Mucosa of rectum (tissue), 2 donors: ENCODE measurements around the gene SGCD.

Source experiments
- H3K27ac ChIP-seq, 2 donors: one replicate each; pipeline ENCODE4 v1.7.0; 2013; ENCODE audit warnings: inconsistent platforms in 2 of 2, low read depth in 2 of 2, low read length in 2 of 2
- H3K27me3 ChIP-seq, 2 donors: one replicate each; pipeline ENCODE4 v1.7.0; 2013; ENCODE audit warnings: low read length in 2 of 2; ENCODE audit not compliant: control insufficient read depth in 2 of 2, insufficient read depth in 2 of 2
- H3K36me3 ChIP-seq, 2 donors: one replicate each; pipeline ENCODE4 v1.7.0; 2013; ENCODE audit warnings: low read length in 2 of 2; ENCODE audit not compliant: control insufficient read depth in 2 of 2, insufficient read depth in 2 of 2
- H3K4me1 ChIP-seq, 2 donors: one replicate each; pipeline ENCODE4 v1.7.0; 2013; ENCODE audit warnings: low read length in 2 of 2, mild to moderate bottlenecking in 1 of 2; ENCODE audit not compliant: control insufficient read depth in 2 of 2, insufficient read depth in 2 of 2
- H3K4me3 ChIP-seq, 2 donors: one replicate each; pipeline ENCODE4 v1.7.0; 2013; ENCODE audit warnings: low read length in 2 of 2
- H3K9ac ChIP-seq, 2 donors: one replicate each; pipeline ENCODE4 v1.7.0; 2013; ENCODE audit warnings: low read length in 2 of 2, low read depth in 1 of 2, mild to moderate bottlenecking in 1 of 2
- H3K9me3 ChIP-seq, 2 donors: one replicate each; pipeline ENCODE4 v1.7.0; 2013; ENCODE audit warnings: low read length in 2 of 2; ENCODE audit not compliant: control insufficient read depth in 2 of 2
- donor health status: healthy.
- donor health status: Normal muscosa, but diverticular disease.

SGCD gene

DNA sequence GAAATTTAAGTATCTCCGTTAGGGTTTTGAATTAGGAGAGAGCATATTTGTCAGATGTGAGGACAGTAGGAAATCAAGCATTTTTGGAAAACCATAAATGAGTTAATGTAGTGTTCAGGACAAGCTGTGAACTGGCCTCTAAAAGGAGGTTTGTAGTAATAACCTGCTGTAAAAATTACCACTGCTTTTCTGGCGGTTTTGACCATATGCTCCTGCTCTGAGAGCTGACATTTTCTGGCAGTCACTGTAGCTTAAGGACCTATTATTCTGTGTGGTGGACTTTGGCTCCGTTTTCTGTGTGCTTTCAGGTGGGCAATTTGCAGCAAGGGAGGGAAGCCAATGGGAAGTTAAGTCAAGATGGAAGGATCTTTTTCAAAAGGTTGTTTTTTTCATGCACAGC is 111.1 kb downstream of the SGCD start:
- H3K27ac ChIP-seq, result no peak overlapping the region
- no peaks in the 10 kb centered on the region for H3K27me3 ChIP-seq
- no peak overlapping the region for H3K4me3 ChIP-seq
- H3K9me3 ChIP-seq, result no peaks in the 10 kb centered on the region
- H3K9ac ChIP-seq, result no peak overlapping the region
- no peaks in the 10 kb centered on the region for H3K4me1 ChIP-seq
- no peaks in the 10 kb centered on the region for H3K36me3 ChIP-seq

DNA sequence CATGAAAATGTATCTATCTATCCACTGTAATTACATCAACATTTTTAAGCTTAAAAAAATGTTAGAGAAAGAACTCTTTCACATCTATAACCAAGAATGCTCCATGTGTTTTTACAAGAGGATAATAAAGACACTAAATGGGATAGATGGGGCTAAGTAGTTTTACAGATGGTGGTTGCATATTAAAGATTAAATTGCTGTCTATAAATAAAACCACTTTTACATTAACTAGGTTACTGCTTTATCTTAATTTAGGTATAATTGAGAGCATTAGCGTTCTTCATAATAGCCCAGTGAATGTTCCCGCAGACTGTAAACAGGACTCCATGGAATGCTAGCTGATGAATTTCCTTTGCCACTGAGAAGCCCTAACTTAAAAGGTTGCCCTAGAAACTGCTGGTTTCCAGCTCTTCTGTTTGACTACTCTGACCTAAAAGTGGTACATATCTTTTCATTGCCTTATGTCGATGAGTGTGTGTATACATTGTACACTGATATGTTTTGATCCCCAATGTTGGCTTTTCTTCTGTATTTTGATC is 117.9 kb downstream of the SGCD start:
- no peaks in the 10 kb centered on the region for H3K36me3 ChIP-seq
- no peaks in the 10 kb centered on the region for H3K4me1 ChIP-seq
- no peak overlapping the region for H3K4me3 ChIP-seq
- H3K9ac ChIP-seq, result no peak overlapping the region
- H3K27ac ChIP-seq, result no peak overlapping the region
- no peaks in the 10 kb centered on the region for H3K9me3 ChIP-seq
- no peaks in the 10 kb centered on the region for H3K27me3 ChIP-seq

DNA sequence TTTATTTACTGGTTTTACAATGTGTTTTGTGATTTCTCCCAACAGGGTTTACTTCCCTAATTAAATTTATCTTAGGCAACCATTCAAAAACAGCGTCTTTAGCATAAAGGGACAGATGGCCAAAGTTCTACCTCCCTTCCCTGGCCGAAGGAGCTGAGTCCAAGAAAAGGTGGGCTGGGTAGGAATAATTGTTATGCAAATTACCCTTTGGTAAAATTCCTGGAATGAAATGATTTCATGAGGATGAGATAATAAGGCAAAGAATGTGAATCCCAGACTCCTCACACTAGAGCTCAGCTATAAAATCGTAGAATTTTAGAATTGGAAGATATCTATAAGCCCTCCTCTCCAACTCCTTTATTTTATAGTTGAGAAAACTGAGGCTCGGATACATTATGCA is 119.6 kb downstream of the SGCD start:
- no peaks in the 10 kb centered on the region for H3K9me3 ChIP-seq
- no peaks in the 10 kb centered on the region for H3K4me1 ChIP-seq
- H3K9ac ChIP-seq, result no peak overlapping the region
- H3K4me3 ChIP-seq, result no peak overlapping the region
- H3K27me3 ChIP-seq, result no peaks in the 10 kb centered on the region
- no peaks in the 10 kb centered on the region for H3K36me3 ChIP-seq
- no peak overlapping the region for H3K27ac ChIP-seq

DNA sequence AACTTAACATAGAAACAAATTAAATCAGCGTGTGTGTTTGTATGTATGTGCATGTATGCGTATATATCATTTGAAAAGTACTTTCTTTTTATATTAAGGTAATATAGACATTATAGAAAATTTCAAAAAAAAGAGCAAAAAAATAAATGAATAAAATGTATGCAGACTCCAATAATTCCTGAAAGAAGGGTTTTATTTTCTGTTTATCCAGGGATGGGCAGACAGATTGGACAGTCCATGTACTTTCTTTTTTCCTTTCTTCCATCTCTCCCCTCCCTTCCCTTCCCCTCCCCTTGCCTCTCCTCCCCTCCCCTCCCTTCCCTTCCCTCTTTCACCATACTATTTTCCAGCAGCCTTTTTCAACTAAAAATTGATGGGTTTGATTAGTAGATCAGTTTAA is 123.8 kb downstream of the SGCD start:
- H3K4me1 ChIP-seq, result no peaks in the 10 kb centered on the region
- H3K27ac ChIP-seq, result no peak overlapping the region
- no peak overlapping the region for H3K9ac ChIP-seq
- no peak overlapping the region for H3K4me3 ChIP-seq
- no peaks in the 10 kb centered on the region for H3K27me3 ChIP-seq
- no peaks in the 10 kb centered on the region for H3K36me3 ChIP-seq
- no peaks in the 10 kb centered on the region for H3K9me3 ChIP-seq

DNA sequence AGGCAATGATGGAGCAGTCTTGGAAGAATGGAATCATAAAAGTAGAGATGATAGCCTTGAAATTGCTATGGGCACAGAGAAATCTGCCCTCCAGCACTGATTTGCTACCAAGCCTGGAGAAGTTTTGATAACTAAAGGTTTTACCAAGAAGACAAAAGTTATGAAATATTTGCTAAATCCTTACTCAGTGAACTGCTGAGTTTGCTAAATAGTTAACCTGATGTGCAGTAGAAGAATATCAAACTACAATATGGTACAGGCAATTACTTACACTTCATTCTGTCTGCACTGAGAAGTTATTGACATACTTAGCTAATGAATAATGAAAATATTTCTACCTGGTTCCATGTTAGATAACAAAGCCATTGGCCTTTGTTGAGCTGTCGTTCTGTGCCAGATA is 124.5 kb downstream of the SGCD start:
- Histone ChIP-seq H3K9me3 (no peaks in the 10 kb centered on the region), H3K27me3 (no peaks in the 10 kb centered on the region), H3K36me3 (no peaks in the 10 kb centered on the region), H3K4me3 (no peak overlapping the region), H3K27ac (no peak overlapping the region), H3K4me1 (no peaks in the 10 kb centered on the region), H3K9ac (no peak overlapping the region)

DNA sequence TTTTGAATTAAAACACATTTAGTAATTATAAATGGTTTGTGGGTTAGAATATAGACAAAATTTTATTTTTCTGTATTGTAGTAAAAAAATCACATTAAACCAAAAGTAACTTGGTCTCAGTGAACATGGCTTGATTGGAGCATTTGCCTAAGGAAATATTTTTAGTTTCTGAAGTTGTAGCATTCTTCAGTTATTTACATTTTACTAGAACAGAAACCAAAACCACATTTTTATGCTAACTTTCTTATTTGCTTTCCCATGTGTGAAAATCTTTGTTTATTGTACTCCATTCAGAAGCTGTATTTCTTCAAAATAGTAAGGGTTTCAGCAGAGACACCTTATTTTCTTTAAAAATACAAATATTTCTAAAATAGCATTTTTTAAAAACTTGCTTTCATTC is 129.9 kb downstream of the SGCD start:
- Histone ChIP-seq H3K27me3 (no peaks in the 10 kb centered on the region), H3K4me1 (no peaks in the 10 kb centered on the region), H3K9me3 (no peaks in the 10 kb centered on the region)

DNA sequence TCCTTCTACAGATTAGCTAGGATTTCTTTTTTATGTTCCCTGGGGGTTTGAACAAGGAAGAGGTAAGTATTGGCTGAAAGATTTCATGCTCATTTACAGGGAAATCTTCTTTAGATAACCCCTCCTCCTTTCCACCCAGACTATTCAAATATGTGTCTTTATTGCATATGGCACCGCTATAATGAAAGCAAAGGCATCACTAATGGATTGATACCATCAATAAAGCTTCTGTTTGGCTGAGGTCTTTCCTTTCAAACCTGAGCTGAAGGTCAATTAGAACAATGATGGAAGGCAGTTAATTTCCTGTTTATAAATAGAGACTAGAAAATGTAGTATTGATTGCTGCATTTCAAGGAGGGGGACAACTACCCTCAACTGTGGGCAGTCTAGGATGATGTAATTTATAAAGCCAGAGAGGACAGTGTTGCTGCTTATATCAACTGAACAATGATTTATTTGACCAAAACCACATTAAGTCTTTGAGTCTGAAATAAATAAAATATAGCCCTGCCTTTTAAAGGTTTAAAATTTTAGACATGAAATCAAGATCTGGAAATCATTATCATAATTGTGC is 132.9 kb downstream of the SGCD start:
- H3K4me3 ChIP-seq, result no peak overlapping the region
- H3K27ac ChIP-seq, result no peak overlapping the region
- no peaks in the 10 kb centered on the region for H3K27me3 ChIP-seq
- H3K36me3 ChIP-seq, result no peaks in the 10 kb centered on the region
- no peak overlapping the region for H3K9ac ChIP-seq
- H3K9me3 ChIP-seq, result no peaks in the 10 kb centered on the region
- no peaks in the 10 kb centered on the region for H3K4me1 ChIP-seq

More for the DNA sequence above, 129.9 kb downstream of the SGCD start:
- Histone ChIP-seq H3K9ac (no peak overlapping the region), H3K27ac (no peak overlapping the region), H3K4me3 (no peak overlapping the region), H3K36me3 (no peaks in the 10 kb centered on the region)

DNA sequence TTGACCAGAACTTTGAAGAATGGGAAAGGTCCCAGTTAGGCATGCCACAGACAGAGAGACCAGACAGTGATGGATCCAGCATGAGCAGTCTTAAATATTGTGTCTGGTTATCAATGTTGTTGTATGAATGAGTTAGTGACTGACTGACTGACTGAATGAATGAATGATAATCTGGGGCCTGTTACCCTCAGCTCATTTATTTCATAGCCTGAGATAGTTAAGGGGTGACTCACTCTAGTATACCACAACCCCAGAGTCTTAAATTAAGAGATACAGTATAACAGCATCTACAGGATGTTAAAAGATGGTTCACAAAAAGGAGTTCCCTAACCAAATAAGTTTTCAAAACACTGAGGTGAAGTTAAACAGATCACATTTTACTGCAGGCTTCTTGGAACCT is 133.5 kb downstream of the SGCD start:
- Histone ChIP-seq H3K4me1 (no peaks in the 10 kb centered on the region), H3K27me3 (no peaks in the 10 kb centered on the region), H3K4me3 (no peak overlapping the region), H3K27ac (no peak overlapping the region), H3K9me3 (no peaks in the 10 kb centered on the region), H3K36me3 (no peaks in the 10 kb centered on the region), H3K9ac (no peak overlapping the region)

DNA sequence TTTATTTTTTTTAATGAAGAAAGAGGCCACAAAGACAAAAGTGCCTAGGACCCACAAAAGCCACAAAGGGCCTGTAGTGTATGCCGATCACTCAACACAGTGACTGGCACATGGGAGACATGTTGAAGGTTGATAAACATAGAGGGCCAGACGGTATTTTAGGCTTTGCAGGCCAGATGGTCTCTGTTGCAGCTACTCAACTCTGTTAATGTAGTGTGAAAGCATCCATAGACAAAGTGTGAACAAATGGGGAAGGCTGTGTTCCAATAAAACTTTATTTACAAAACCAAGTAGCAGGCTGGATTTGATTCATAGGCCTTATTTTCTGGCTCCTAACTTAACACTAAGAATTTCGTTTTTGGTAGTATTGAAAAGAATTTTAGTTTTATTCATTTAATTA is 139.9 kb downstream of the SGCD start:
- Histone ChIP-seq H3K4me3 (no peak overlapping the region), H3K36me3 (no peaks in the 10 kb centered on the region), H3K4me1 (no peaks in the 10 kb centered on the region), H3K27ac (no peak overlapping the region), H3K27me3 (no peaks in the 10 kb centered on the region), H3K9me3 (no peaks in the 10 kb centered on the region), H3K9ac (no peak overlapping the region)

DNA sequence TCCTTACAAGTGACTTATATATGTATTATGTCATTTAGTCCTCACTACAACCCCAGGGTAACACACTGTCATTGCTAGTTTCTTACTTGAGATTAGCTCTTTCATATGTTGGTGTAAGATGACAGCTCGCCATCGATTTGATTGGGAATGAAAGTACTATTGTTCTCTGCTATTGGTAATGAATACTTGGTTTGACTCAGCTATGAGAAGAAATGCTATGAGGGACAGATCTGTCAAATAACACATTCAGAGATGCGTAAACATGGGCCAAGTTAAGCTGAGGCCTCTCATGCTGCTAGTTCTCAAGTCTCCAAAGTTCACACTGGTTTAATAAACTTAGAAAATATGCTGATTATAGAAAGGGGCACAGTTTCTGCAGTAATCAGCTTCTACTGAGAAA is 142.7 kb downstream of the SGCD start:
- H3K27ac ChIP-seq, result no peak overlapping the region
- H3K36me3 ChIP-seq, result no peaks in the 10 kb centered on the region
- H3K4me1 ChIP-seq, result no peaks in the 10 kb centered on the region
- H3K9ac ChIP-seq, result no peak overlapping the region
- no peaks in the 10 kb centered on the region for H3K27me3 ChIP-seq
- no peak overlapping the region for H3K4me3 ChIP-seq
- H3K9me3 ChIP-seq, result no peaks in the 10 kb centered on the region

DNA sequence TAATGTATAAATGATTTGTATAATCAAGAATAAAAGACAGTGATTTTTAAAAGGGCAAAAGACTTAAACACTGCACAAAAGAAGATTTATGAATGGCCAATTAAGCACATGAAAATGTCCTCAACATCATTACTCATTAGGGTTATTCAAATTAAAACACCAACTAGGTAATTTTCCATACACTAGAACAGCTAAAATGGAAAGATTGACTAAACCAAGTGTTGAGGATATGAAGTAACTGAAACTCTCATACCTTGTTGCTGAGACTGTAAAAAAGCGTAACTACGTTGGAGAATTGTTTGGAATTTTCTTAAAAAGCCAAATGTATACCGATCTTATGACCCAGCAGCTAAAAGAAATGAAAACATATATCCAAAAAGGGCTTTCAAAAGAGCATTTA is 144.9 kb downstream of the SGCD start:
- H3K27me3 ChIP-seq, result no peaks in the 10 kb centered on the region
- H3K9ac ChIP-seq, result no peak overlapping the region
- H3K9me3 ChIP-seq, result no peaks in the 10 kb centered on the region
- H3K27ac ChIP-seq, result no peak overlapping the region
- no peak overlapping the region for H3K4me3 ChIP-seq
- H3K36me3 ChIP-seq, result no peaks in the 10 kb centered on the region
- no peaks in the 10 kb centered on the region for H3K4me1 ChIP-seq
